Caco-2 (cell line): ENCODE measurements around the gene CACNA1B. TPM values are rescaled to one million over a fixed set of nuclear protein-coding genes. Genes with fewer than 3 reads are reported as not detected.

Source experiments
- BruUV-seq: library from RNA; stranded (reverse); fragments of 400-500 nt; replicated peaks from 2 replicates; lab custom pipeline; 2021; lab: Mats Ljungman, UMichigan
- CTCF ChIA-PET: fragments of 300-600 bp; sonication (Branson Sonifier 250); formaldehyde crosslinking; loops from one replicate; lab custom pipeline; 2022; ENCODE audit warnings: antibody characterized with exemption; lab: Charles Lee
- POLR2A ChIA-PET: fragments of 300-600 bp; sonication (Branson Sonifier 250); formaldehyde crosslinking; loops from one replicate; lab custom pipeline; 2022; ENCODE audit warnings: antibody characterized with exemption; lab: Charles Lee
- DNase-seq, 2 experiments: peaks; one replicate each; pipeline versions ENCODE4 v3.0.0 to v3.0.0-alpha.2; 2020 to 2022
- H3K27me3 ChIP-seq: replicated peaks from 2 replicates; pipeline ENCODE4 v1.6.0; 2011; ENCODE audit warnings: low read length; ENCODE audit not compliant: control insufficient read depth, insufficient read depth
- H3K36me3 ChIP-seq: 2 replicates; pipeline ENCODE4 v1.5.1; 2011; ENCODE audit warnings: low read length; ENCODE audit not compliant: control insufficient read depth, insufficient read depth
- H3K4me1 ChIP-seq: fragments of 250-450 bp; sonication (Bioruptor Pico); 2 replicates; pipeline ENCODE4 v1.5.1; 2020; ENCODE audit warnings: mild to moderate bottlenecking
- H3K4me3 ChIP-seq: 2 replicates; pipeline ENCODE4 v1.5.1; 2011; ENCODE audit warnings: low read depth, mild to moderate bottlenecking, control low read depth, low read length
- H3K9me3 ChIP-seq: fragments of 250-450 bp; sonication (Bioruptor Pico); 2 replicates; pipeline ENCODE4 v1.5.1; 2020; ENCODE audit warnings: mild to moderate bottlenecking, moderate library complexity
- H3K27ac Mint-ChIP-seq: one replicate; pipeline ENCODE4 v1.8.0; 2022; ENCODE audit warnings: mixed read lengths; ENCODE audit not compliant: unreplicated experiment
- H3K27me3 Mint-ChIP-seq: one replicate; pipeline ENCODE4 v1.8.0; 2022; ENCODE audit warnings: mixed read lengths; ENCODE audit not compliant: insufficient read depth, unreplicated experiment
- H3K36me3 Mint-ChIP-seq: one replicate; pipeline ENCODE4 v1.8.0; 2022; ENCODE audit warnings: mild to moderate bottlenecking, mixed read lengths; ENCODE audit not compliant: insufficient read depth, unreplicated experiment
- H3K4me1 Mint-ChIP-seq: one replicate; pipeline ENCODE4 v1.8.0; 2022; ENCODE audit warnings: low read depth, mixed read lengths; ENCODE audit not compliant: unreplicated experiment
- H3K4me3 Mint-ChIP-seq: one replicate; pipeline ENCODE4 v1.8.0; 2022; ENCODE audit warnings: mild to moderate bottlenecking, moderate library complexity, mixed read lengths; ENCODE audit not compliant: unreplicated experiment
- H3K9me3 Mint-ChIP-seq: one replicate; pipeline ENCODE4 v1.8.0; 2022; ENCODE audit warnings: mixed read lengths; ENCODE audit not compliant: unreplicated experiment
- CTCF ChIP-seq, 2 experiments: fragments of 200-600 bp in 1 of 2; IDR thresholded peaks; 1 replicate in 1 of 2; 2 replicates in 1 of 2; pipeline versions ENCODE4 v1.5.1 to v1.8.0; 2011 to 2022; ENCODE audit warnings: antibody characterized with exemption in 1 of 2, control low read depth in 1 of 2, inconsistent platforms in 1 of 2, low read depth in 1 of 2, low read length in 1 of 2, mild to moderate bottlenecking in 1 of 2, moderate library complexity in 1 of 2; ENCODE audit not compliant: insufficient read depth in 1 of 2, severe bottlenecking in 1 of 2, unreplicated experiment in 1 of 2
- intact Hi-C: fragments of 100-400 bp; cut with micrococcal nuclease; formaldehyde crosslinking; loops from one replicate; pipeline ENCODE4 v1.10.0; 2022; ENCODE audit not compliant: unreplicated experiment
- total RNA-seq: library from RNA; stranded (reverse); gene quantifications from 2 replicates; pipeline ENCODE4 v1.2.3, GENCODE V29; 2022

CACNA1B gene
- total RNA-seq, 1 experiment from 2014 or later = 0.11 TPM

DNA sequence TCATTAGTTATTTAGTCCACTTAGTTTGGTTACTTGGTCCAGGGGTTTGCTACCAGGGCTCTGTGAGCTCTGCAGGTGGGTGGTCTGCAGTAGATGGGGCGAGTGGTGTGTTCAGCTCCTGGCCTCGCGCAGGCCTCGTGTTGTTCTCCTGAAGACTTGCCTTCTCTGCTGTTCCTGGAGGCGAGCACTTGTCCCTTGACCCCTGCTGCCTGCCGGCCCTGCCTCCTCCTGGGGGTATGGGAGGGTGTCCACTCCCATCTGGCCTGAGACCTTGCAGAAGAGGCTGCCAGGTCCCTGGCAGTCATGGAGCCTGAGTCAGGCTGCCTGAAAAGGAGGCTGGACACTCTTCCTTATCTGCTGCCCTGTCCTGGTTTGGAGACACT is 137.0 kb downstream of the CACNA1B start:
- Mint-ChIP-seq H3K27me3 (peaks cover 3% of the 10 kb centered on the region), H3K36me3 (no peaks in the 10 kb centered on the region), H3K4me1 (no peaks in the 10 kb centered on the region), H3K9me3 (no peaks in the 10 kb centered on the region), H3K4me3 (no peak overlapping the region), H3K27ac (no peak overlapping the region)
- ChIA-PET CTCF (no interaction called here), POLR2A (no interaction called here)
- Histone ChIP-seq H3K27me3 (no peaks in the 10 kb centered on the region), H3K4me1 (no peaks in the 10 kb centered on the region), H3K4me3 (no peak overlapping the region), H3K36me3 (no peaks in the 10 kb centered on the region), H3K9me3 (no peaks in the 10 kb centered on the region)
- DNase-seq = no peak
- no peak for TF ChIP-seq CTCF (IDR thresholded peaks at IDR 0.05; ENCODE audit: insufficient read depth in 1 of 2, low read depth in 1 of 2, low read length in 1 of 2, severe bottlenecking in 1 of 2, unreplicated experiment in 1 of 2)
- intact Hi-C loops = no loop called here
- no TSS peak for BruUV-seq

- Histone ChIP-seq H3K27me3 (no peaks in the 10 kb centered on the region), H3K4me1 (no peaks in the 10 kb centered on the region), H3K4me3 (no peak overlapping the region), H3K9me3 (no peaks in the 10 kb centered on the region), H3K36me3 (no peaks in the 10 kb centered on the region)
- Mint-ChIP-seq H3K27me3 (no peaks in the 10 kb centered on the region), H3K9me3 (no peaks in the 10 kb centered on the region), H3K36me3 (no peaks in the 10 kb centered on the region), H3K4me1 (no peaks in the 10 kb centered on the region), H3K4me3 (no peak overlapping the region), H3K27ac (no peak overlapping the region)
- no peak for DNase-seq
- CTCF ChIA-PET = no interaction called here
- intact Hi-C loops = no loop called here
- TF ChIP-seq CTCF (IDR thresholded peaks at IDR 0.05; ENCODE audit: insufficient read depth in 1 of 2, low read depth in 1 of 2, low read length in 1 of 2, severe bottlenecking in 1 of 2, unreplicated experiment in 1 of 2) = no peak
- BruUV-seq = no TSS peak
- POLR2A ChIA-PET = no interaction called here
These were observed 137.6 kb downstream of the CACNA1B start for GRCh38 chr9:138015021-138015829.

DNA sequence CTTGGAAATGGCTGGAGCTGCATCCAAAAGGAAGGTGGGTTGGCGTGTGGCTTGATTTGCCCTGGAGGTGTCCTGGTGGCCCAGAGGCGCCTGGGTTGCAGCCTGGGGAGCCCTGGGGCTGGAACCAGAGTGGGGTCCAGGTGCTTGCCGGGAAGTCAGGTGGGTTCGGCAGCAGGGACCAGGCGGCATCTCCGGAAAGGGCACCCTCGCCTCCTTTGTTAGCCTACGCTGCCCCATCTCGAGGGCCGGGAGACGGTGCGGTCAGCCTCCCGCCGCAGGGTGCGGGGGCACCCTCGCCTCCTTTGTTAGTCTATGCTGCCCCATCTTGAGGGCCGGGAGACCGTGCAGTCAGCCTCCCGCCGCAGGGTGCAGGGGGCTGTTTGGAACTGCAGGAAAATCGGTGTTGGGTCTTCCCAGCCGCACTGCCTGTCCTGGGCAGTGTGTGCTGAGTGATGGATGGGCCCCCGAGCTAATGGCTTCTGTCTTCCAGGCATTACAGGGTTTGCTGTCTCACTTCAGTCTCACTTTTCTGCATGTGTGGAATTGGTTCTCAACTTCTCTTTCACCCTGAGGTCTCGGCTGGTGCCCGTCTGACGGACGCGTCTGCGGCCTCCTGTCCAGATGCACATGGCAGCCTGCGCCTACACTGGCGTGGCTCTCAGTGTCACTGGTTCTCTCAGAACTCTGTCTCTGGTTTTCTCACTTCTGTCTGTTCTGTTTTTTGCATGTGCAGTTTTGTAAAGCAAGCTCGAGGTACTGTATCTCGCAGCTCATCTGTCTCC is 139.0 kb downstream of the CACNA1B start:
- no peak for DNase-seq
- intact Hi-C loops = no loop called here
- Mint-ChIP-seq H3K4me1 (no peaks in the 10 kb centered on the region), H3K27me3 (no peaks in the 10 kb centered on the region), H3K9me3 (no peaks in the 10 kb centered on the region), H3K4me3 (no peak overlapping the region), H3K27ac (no peak overlapping the region), H3K36me3 (no peaks in the 10 kb centered on the region)
- BruUV-seq = no TSS peak
- TF ChIP-seq CTCF (IDR thresholded peaks at IDR 0.05; ENCODE audit: insufficient read depth in 1 of 2, low read depth in 1 of 2, low read length in 1 of 2, severe bottlenecking in 1 of 2, unreplicated experiment in 1 of 2) = no peak
- H3K27me3 ChIP-seq = no peaks in the 10 kb centered on the region
- H3K36me3 ChIP-seq = no peaks in the 10 kb centered on the region
- no peaks in the 10 kb centered on the region for H3K9me3 ChIP-seq
- CTCF ChIA-PET = no interaction called here
- POLR2A ChIA-PET = no interaction called here
- H3K4me3 ChIP-seq = no peak overlapping the region
- no peaks in the 10 kb centered on the region for H3K4me1 ChIP-seq
